Stomach (tissue), 9 donors: Measurements from ENCODE around the gene BFSP1. TPM values are rescaled to one million over a fixed set of nuclear protein-coding genes. Genes with fewer than 3 reads are reported as not detected.

Experiments
- DNase-seq, 2 donors: peaks; one replicate each; pipeline versions ENCODE4 v3.0.0 to v3.0.0-alpha.2; 2013 to 2019
- H3K27ac ChIP-seq, 5 donors: fragments of 200-600 bp in 4 of 5; sonication (generic) in 4 of 5; one replicate each; pipeline ENCODE4 v1.5.1; 2013 to 2019; ENCODE audit warnings: mild to moderate bottlenecking in 1 of 5, moderate library complexity in 1 of 5
- H3K27me3 ChIP-seq, 3 donors: fragments of 200-600 bp; sonication (generic); one replicate each; pipeline ENCODE4 v1.5.1; 2017 to 2019; ENCODE audit warnings: mixed run types in 1 of 3
- H3K36me3 ChIP-seq, 4 donors: fragments of 200-600 bp; sonication (generic); 1 replicate in 3 of 4; 2 replicates in 1 of 4; pipeline ENCODE4 v1.5.1; 2016 to 2019
- H3K4me1 ChIP-seq, 4 donors: fragments of 200-600 bp; sonication (generic); one replicate each; pipeline ENCODE4 v1.5.1; 2016 to 2019
- H3K4me3 ChIP-seq, 4 donors: fragments of 200-600 bp; sonication (generic) in 3 of 4; one replicate each; pipeline ENCODE4 v1.5.1; 2016 to 2019; ENCODE audit warnings: mild to moderate bottlenecking in 1 of 4
- H3K9me3 ChIP-seq, 4 donors: fragments of 200-600 bp; sonication (generic); one replicate each; pipeline ENCODE4 v1.5.1; 2016 to 2019
- EP300 ChIP-seq: sonication (generic); formaldehyde crosslinking; IDR thresholded peaks from one replicate; pipeline ENCODE4 v1.6.1; 2017; ENCODE audit warnings: antibody characterized with exemption
- POLR2A ChIP-seq, 4 donors: fragments of 450-650 bp; IDR thresholded peaks; one replicate each; pipeline ENCODE4 v1.6.1; 2016; ENCODE audit warnings: antibody characterized with exemption in 4 of 4, control low read depth in 2 of 4, mild to moderate bottlenecking in 1 of 4, moderate library complexity in 1 of 4
- POLR2AphosphoS5 ChIP-seq, 3 donors: sonication (generic); formaldehyde crosslinking; IDR thresholded peaks; one replicate each; pipeline ENCODE4 v1.6.1; 2016; ENCODE audit warnings: antibody characterized with exemption in 3 of 3
- WGBS, 5 donors: extraction: QIAGEN DNeasy Blood & Tissue Kit in 3 of 5; methylation state at CpG; one replicate each; pipeline versions ENCODE4 v1.1.5 to v1.1.7; 2013 to 2018; 5-methylcytosine and 5-hydroxymethylcytosine counted together
- intact Hi-C: fragments of 100-400 bp; cut with DNase I; formaldehyde crosslinking; loops from one replicate; pipeline ENCODE4 v1.15.1; 2023; ENCODE audit warnings: low total_unique reads
- polyA plus RNA-seq, 3 donors: library from polyadenylated mRNA; stranded (reverse); fragments of 200-250 nt; gene quantifications; one replicate each; pipeline ENCODE4 v1.2.3, GENCODE V29; 2013
- total RNA-seq, 5 donors: library from RNA; depleted of rRNA; stranded (reverse); fragments of >200 nt; gene quantifications; one replicate each; pipeline versions ENCODE4 v1.1.0 to v1.2.3, GENCODE V29; 2014 to 2016
- TF ChIP-seq, protein P1 (sequence below), 7 experiments: fragments of 450-650 bp in 4 of 7; fragments of 200-600 bp in 3 of 7; sonication (generic) in 3 of 7; IDR thresholded peaks; one replicate each; pipeline ENCODE4 v1.5.1; 2016 to 2019; ENCODE audit warnings: antibody characterized with exemption in 7 of 7, control low read depth in 2 of 7, mild to moderate bottlenecking in 1 of 7
- donor health status: healthy with polysubstance abuse.
- donor health status: Bipolar disorder and iron deficiency.
- donor health status: healthy.

The BFSP1 gene
- total and polyA plus RNA-seq, 8 donors = 0.70 to 7.1 (median 1.7) TPM; not detected in 3

GRCh38 chr20:17499041-17499440 lies 32.1 kb downstream of the BFSP1 start:
- no peaks in the 10 kb centered on the region for H3K9me3 ChIP-seq
- no peaks in the 10 kb centered on the region for H3K27me3 ChIP-seq
- H3K27ac ChIP-seq = no peak overlapping the region
- WGBS, 5 donors = 78 to 88% (median 84%) methylated on average over 5 of the region's 5 CpGs
- TF ChIP-seq EP300 = no peak
- no peak for TF ChIP-seq POLR2AphosphoS5 (IDR thresholded peaks at IDR 0.05)
- TF ChIP-seq, protein P1, sequence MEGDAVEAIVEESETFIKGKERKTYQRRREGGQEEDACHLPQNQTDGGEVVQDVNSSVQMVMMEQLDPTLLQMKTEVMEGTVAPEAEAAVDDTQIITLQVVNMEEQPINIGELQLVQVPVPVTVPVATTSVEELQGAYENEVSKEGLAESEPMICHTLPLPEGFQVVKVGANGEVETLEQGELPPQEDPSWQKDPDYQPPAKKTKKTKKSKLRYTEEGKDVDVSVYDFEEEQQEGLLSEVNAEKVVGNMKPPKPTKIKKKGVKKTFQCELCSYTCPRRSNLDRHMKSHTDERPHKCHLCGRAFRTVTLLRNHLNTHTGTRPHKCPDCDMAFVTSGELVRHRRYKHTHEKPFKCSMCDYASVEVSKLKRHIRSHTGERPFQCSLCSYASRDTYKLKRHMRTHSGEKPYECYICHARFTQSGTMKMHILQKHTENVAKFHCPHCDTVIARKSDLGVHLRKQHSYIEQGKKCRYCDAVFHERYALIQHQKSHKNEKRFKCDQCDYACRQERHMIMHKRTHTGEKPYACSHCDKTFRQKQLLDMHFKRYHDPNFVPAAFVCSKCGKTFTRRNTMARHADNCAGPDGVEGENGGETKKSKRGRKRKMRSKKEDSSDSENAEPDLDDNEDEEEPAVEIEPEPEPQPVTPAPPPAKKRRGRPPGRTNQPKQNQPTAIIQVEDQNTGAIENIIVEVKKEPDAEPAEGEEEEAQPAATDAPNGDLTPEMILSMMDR (IDR thresholded peaks at IDR 0.05) = no peak
- TF ChIP-seq POLR2A (IDR thresholded peaks at IDR 0.05) = no peak
- DNase-seq = no peak
- intact Hi-C loops = no loop called here
- H3K4me1 ChIP-seq = peaks cover 0 to 9% (median 4%) of the 10 kb centered on the region in 4 donors
- H3K4me3 ChIP-seq = no peak overlapping the region
- H3K36me3 ChIP-seq = no peaks in the 10 kb centered on the region

DNA sequence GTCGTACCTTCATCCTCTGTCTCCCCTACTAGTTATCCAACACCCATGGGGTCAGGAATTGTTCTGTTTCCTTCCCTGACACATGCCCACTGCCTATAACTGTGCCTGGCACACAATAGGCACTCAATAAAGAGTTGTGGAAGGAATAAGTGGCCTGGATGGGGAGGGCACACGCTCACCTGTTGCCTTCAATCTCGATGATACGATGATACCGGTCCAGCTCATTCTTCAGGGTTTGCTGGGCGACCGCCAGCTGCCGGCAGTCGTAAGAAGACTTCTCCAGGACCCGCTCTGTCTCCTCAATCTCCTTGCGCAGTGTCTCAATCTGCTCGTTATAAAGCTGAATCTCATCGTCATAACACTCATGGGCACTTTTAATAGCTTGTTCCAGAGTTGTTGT lies 32.5 kb downstream of the BFSP1 start:
- intact Hi-C loops = no loop called here

GRCh38 chr20:17497821-17498580 lies 33.2 kb downstream of the BFSP1 start:
- Histone ChIP-seq H3K36me3 (no peaks in the 10 kb centered on the region), H3K4me3 (no peak overlapping the region), H3K27ac (no peak overlapping the region), H3K4me1 (peaks cover 0 to 9% (median 4%) of the 10 kb centered on the region in 4 donors), H3K9me3 (no peaks in the 10 kb centered on the region), H3K27me3 (no peaks in the 10 kb centered on the region)
- intact Hi-C loops = no loop called here
- TF ChIP-seq EP300 (no peak), POLR2AphosphoS5 (IDR thresholded peaks at IDR 0.05) (no peak), POLR2A (IDR thresholded peaks at IDR 0.05) (no peak)
- TF ChIP-seq, protein P1 (IDR thresholded peaks at IDR 0.05) = no peak
- peak in 1 of 2 donors; percentile 24 for DNase-seq
- 37 to 47% (median 42%) methylated on average over 11 of the region's 11 CpGs for WGBS, 5 donors

More for the DNA sequence above, 32.5 kb downstream of the BFSP1 start:
- H3K27me3 ChIP-seq = no peaks in the 10 kb centered on the region
- no peaks in the 10 kb centered on the region for H3K36me3 ChIP-seq
- H3K27ac ChIP-seq = no peak overlapping the region
- DNase-seq = no peak
- no peak for TF ChIP-seq POLR2A (IDR thresholded peaks at IDR 0.05)
- H3K9me3 ChIP-seq = no peaks in the 10 kb centered on the region
- H3K4me3 ChIP-seq = no peak overlapping the region
- 84 to 94% (median 92%) methylated on average over 13 of the region's 13 CpGs for WGBS, 5 donors
- peaks cover 0 to 9% (median 4%) of the 10 kb centered on the region in 4 donors for H3K4me1 ChIP-seq

- H3K4me1 ChIP-seq = peaks cover 0 to 9% (median 4%) of the 10 kb centered on the region in 4 donors
- no peak for DNase-seq
- no peak overlapping the region for H3K27ac ChIP-seq
- H3K36me3 ChIP-seq = no peaks in the 10 kb centered on the region
- no peak for TF ChIP-seq POLR2AphosphoS5 (IDR thresholded peaks at IDR 0.05)
- TF ChIP-seq POLR2A (IDR thresholded peaks at IDR 0.05) = no peak
- TF ChIP-seq, protein P1 (IDR thresholded peaks at IDR 0.05) = no peak
- TF ChIP-seq EP300 = no peak
- no peaks in the 10 kb centered on the region for H3K27me3 ChIP-seq
- H3K4me3 ChIP-seq = no peak overlapping the region
- intact Hi-C loops = no loop called here
- no peaks in the 10 kb centered on the region for H3K9me3 ChIP-seq
- WGBS, 5 donors = 88 to 96% (median 90%) methylated on average over 9 of the region's 9 CpGs
These were observed 35.4 kb downstream of the BFSP1 start for GRCh38 chr20:17495826-17496225.

DNA sequence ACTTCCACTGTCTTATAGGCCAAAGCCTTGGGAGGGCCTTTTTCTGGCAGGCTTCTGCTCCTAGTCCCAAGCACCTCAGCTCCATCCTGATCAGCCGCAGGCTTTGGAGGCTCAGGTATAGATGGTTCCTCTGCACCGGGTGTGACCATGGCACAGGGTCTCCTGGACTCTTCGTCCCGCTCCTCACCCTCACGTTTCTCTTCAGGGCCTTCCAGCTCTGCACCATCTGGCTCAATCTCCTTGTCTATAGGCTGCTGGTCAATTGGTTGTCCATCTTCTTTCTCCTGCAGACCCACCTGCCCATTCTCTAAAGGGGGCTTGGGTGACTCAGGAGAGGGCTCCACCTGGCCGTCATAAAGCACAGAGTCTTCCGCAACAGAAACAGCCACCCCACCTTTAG lies 37.0 kb downstream of the BFSP1 start:
- peaks cover 0 to 9% (median 4%) of the 10 kb centered on the region in 4 donors for H3K4me1 ChIP-seq
- intact Hi-C loops = no loop called here
- no peaks in the 10 kb centered on the region for H3K27me3 ChIP-seq
- no peaks in the 10 kb centered on the region for H3K9me3 ChIP-seq
- WGBS, 5 donors = 89 to 98% (median 95%) methylated on average over 7 of the region's 7 CpGs
- no peak overlapping the region for H3K27ac ChIP-seq
- no peak for TF ChIP-seq EP300
- no peak for TF ChIP-seq POLR2AphosphoS5 (IDR thresholded peaks at IDR 0.05)
- TF ChIP-seq, protein P1 (IDR thresholded peaks at IDR 0.05) = no peak
- H3K36me3 ChIP-seq = no peaks in the 10 kb centered on the region
- DNase-seq = no peak
- no peak overlapping the region for H3K4me3 ChIP-seq
